HepG2 (cell line): ENCODE results near the gene CSNK1G1. TPM values are rescaled to one million over a fixed set of nuclear protein-coding genes. Genes with fewer than 3 reads are reported as not detected.

ENCODE experiments used
- CBFB ChIP-seq: sonication (generic); formaldehyde crosslinking; IDR thresholded peaks from 2 replicates; pipeline ENCODE4 v1.4.0; 2020; ENCODE audit warnings: missing genetic modification reagents
- DNMT1 ChIP-seq: sonication (generic); formaldehyde crosslinking; IDR thresholded peaks from 2 replicates; pipeline ENCODE4 v1.5.1; 2020; ENCODE audit warnings: mild to moderate bottlenecking, missing genetic modification reagents
- HINFP ChIP-seq: sonication (generic); formaldehyde crosslinking; IDR thresholded peaks from 2 replicates; pipeline ENCODE4 v1.4.0; 2020; ENCODE audit warnings: low read depth, mild to moderate bottlenecking, missing genetic modification reagents
- PHF20 ChIP-seq: sonication (generic); formaldehyde crosslinking; IDR thresholded peaks from 2 replicates; pipeline ENCODE4 v1.5.0; 2020; ENCODE audit warnings: mild to moderate bottlenecking, missing genetic modification reagents
- RELA ChIP-seq: sonication (generic); formaldehyde crosslinking; IDR thresholded peaks from 2 replicates; pipeline ENCODE4 v1.4.0; 2020; ENCODE audit warnings: missing genetic modification reagents
- THAP7 ChIP-seq: sonication (generic); formaldehyde crosslinking; IDR thresholded peaks from 2 replicates; pipeline ENCODE4 v1.8.1; 2023; ENCODE audit warnings: mild to moderate bottlenecking, missing genetic modification reagents
- ZBTB49 ChIP-seq: sonication (generic); formaldehyde crosslinking; IDR thresholded peaks from 2 replicates; pipeline ENCODE4 v1.4.0; 2020; ENCODE audit warnings: missing genetic modification reagents, borderline replicate concordance
- ZNF280B ChIP-seq: sonication (generic); formaldehyde crosslinking; IDR thresholded peaks from 2 replicates; pipeline ENCODE4 v1.5.0; 2020; ENCODE audit warnings: missing genetic modification reagents, mild to moderate bottlenecking, borderline replicate concordance
- ZNF782 ChIP-seq: sonication (generic); formaldehyde crosslinking; IDR thresholded peaks from 2 replicates; pipeline ENCODE4 v1.4.0; 2020; ENCODE audit warnings: missing genetic modification reagents, mild to moderate bottlenecking, borderline replicate concordance
- polyA plus RNA-seq, 8 experiments: library from polyadenylated mRNA; depleted of rRNA in 3 of 8; stranded (reverse) in 7 of 8; unstranded in 1 of 8; fragments of >200 nt; fragmentation: Illumina TruSeq in 4 of 8; extraction: Trizol in 4 of 8; gene quantifications; 2 replicates each; pipeline versions ENCODE4 v1.2.1 to v1.2.3, GENCODE V29; 2011 to 2016; ENCODE audit warnings: low read depth in 4 of 8, missing spikeins in 1 of 8, mixed read lengths in 1 of 8; ENCODE audit not compliant: insufficient read depth in 1 of 8
- total RNA-seq, 5 experiments: library from RNA; depleted of rRNA; stranded (reverse); fragments of >200 nt; fragmentation: Illumina TruSeq; extraction: Trizol; gene quantifications; 2 replicates each; pipeline ENCODE4 v1.2.3, GENCODE V29; 2016; ENCODE audit warnings: low read depth in 1 of 5

The CSNK1G1 gene
- total and polyA plus RNA-seq, 2 of the 13 experiments (the other 11 are each of a cell fraction or from before 2014, with no cell fraction given) = 8.5 to 12.6 TPM

GRCh38 chr15:64162478-64162868 is 193.5 kb downstream of the CSNK1G1 start (continued):
- 0 out of 2 replicates have a peak, but pooled peaks have one; percentile 0 for TF ChIP-seq THAP7 (CRISPR knock-in tag)
- no peak for TF ChIP-seq PHF20
- TF ChIP-seq DNMT1 (CRISPR knock-in tag) = no peak
- 0 out of 2 replicates have a peak, but pooled peaks have one; percentile 14 for TF ChIP-seq ZBTB49 (CRISPR knock-in tag)
- peak; percentile 58; the same call in 1 of the 2 replicates for TF ChIP-seq RELA
- TF ChIP-seq ZNF782 (CRISPR knock-in tag) = 0 out of 2 replicates have a peak, but pooled peaks have one; percentile 20
- TF ChIP-seq HINFP (CRISPR knock-in tag) = peak; percentile 17; the same call in 1 of the 2 replicates
- no peak for TF ChIP-seq CBFB (CRISPR knock-in tag)
- TF ChIP-seq ZNF280B (CRISPR knock-in tag) = peak; percentile 54; the same call in 1 of the 2 replicates
